ENCODE measurements around the gene DEPDC5.

- TF ChIP-seq EZH2 (IDR thresholded peaks at IDR 0.05; ENCODE audit: low read depth) (no peak), CTCF (conservative IDR thresholded peaks at IDR 0.05) (no peak)
Observed at GRCh38 chr22:31911565-31912406, 158.0 kb downstream of the DEPDC5 start.

Measured in PC-9 (cell line).